Lung microvascular endothelial cell (primary cell): Measurements from ENCODE around the gene FAU. TPM values are rescaled to one million over a fixed set of nuclear protein-coding genes. Genes with fewer than 3 reads are reported as not detected.

Experiments
- DNase-seq, 2 donors: peaks; one replicate each; pipeline versions ENCODE4 v3.0.0 to v3.0.0-alpha.2; 2010; ENCODE audit warnings: low read depth in 2 of 2
- total RNA-seq: library from RNA; depleted of rRNA; stranded (reverse); fragments of >200 nt; gene quantifications from 2 replicates; pipeline ENCODE4 v1.2.1, GENCODE V29; 2014

FAU gene
- total RNA-seq, 1 donor from 2014 or later: 442 TPM

GRCh38 chr11:65136515-65137096 lies 14.7 kb upstream of the FAU start:
- no peak for DNase-seq

GRCh38 chr11:65135633-65136145 lies 13.8 kb upstream of the FAU start:
- no peak for DNase-seq

GRCh38 chr11:65134952-65135632 lies 13.2 kb upstream of the FAU start:
- DNase-seq: peak; percentile 97 to 98

- DNase-seq: peak; percentile 90 to 93
These were observed 12.5 kb upstream of the FAU start, which contains the start of gene SYVN1 for GRCh38 chr11:65134240-65134951. Gene SYVN1 (minus strand): TSS chr11:65134519. CDS start chr11:65133601, 918 bp downstream.

GRCh38 chr11:65133724-65134123 lies 11.8 kb upstream of the FAU start:
- DNase-seq: peak in 1 of 2 donors; percentile 33

GRCh38 chr11:65132988-65133700 lies 11.2 kb upstream of the FAU start:
- DNase-seq: no peak

GRCh38 chr11:65132238-65132987 lies 10.5 kb upstream of the FAU start:
- DNase-seq: no peak

- no peak for DNase-seq
These were observed 9.9 kb upstream of the FAU start for GRCh38 chr11:65131895-65132237.

GRCh38 chr11:65131417-65131776 lies 9.5 kb upstream of the FAU start:
- no peak for DNase-seq

GRCh38 chr11:65130631-65131416 lies 8.9 kb upstream of the FAU start:
- no peak for DNase-seq

- no peak for DNase-seq
These were observed 7.9 kb upstream of the FAU start for GRCh38 chr11:65129649-65130441.

GRCh38 chr11:65128182-65129145 lies 6.5 kb upstream of the FAU start:
- DNase-seq: no peak

GRCh38 chr11:65127473-65128181 lies 5.7 kb upstream of the FAU start:
- DNase-seq: no peak

- no peak for DNase-seq
These were observed 4.8 kb upstream of the FAU start for GRCh38 chr11:65126624-65127274.

GRCh38 chr11:65125197-65126056 lies 3.5 kb upstream of the FAU start:
- DNase-seq: no peak

- no peak for DNase-seq
These were observed 2.7 kb upstream of the FAU start for GRCh38 chr11:65124480-65125196.
